HepG2 (cell line): ENCODE measurements around the gene COQ6. TPM values are rescaled to one million over a fixed set of nuclear protein-coding genes. Genes with fewer than 3 reads are reported as not detected.

Experiments
- ELF1 ChIP-seq: sonication (generic); formaldehyde crosslinking; IDR thresholded peaks from 2 replicates; pipeline ENCODE4 v1.4.0; 2020; ENCODE audit warnings: missing genetic modification reagents
- KDM2A ChIP-seq: sonication (generic); formaldehyde crosslinking; IDR thresholded peaks from 2 replicates; pipeline ENCODE4 v1.4.0; 2020; ENCODE audit warnings: low read depth, missing genetic modification reagents, borderline replicate concordance
- PHF8 ChIP-seq: sonication (generic); formaldehyde crosslinking; IDR thresholded peaks from 2 replicates; pipeline ENCODE4 v1.5.0; 2020; ENCODE audit warnings: missing genetic modification reagents
- REL ChIP-seq: sonication (generic); formaldehyde crosslinking; conservative IDR thresholded peaks from 2 replicates; pipeline ENCODE4 v1.8.0; 2022; ENCODE audit warnings: mild to moderate bottlenecking, missing genetic modification reagents, moderate library complexity
- SALL2 ChIP-seq: sonication (generic); formaldehyde crosslinking; IDR thresholded peaks from 2 replicates; pipeline ENCODE4 v1.8.1; 2023; ENCODE audit warnings: mild to moderate bottlenecking, missing genetic modification reagents, inconsistent platforms
- SPEN ChIP-seq: sonication (generic); formaldehyde crosslinking; IDR thresholded peaks from 2 replicates; pipeline ENCODE4 v1.5.1; 2020; ENCODE audit warnings: low read depth, mild to moderate bottlenecking, missing genetic modification reagents
- ZBTB21 ChIP-seq: sonication (generic); formaldehyde crosslinking; IDR thresholded peaks from 2 replicates; pipeline ENCODE4 v1.4.0; 2020; ENCODE audit warnings: missing genetic modification reagents
- ZNF224 ChIP-seq: sonication (generic); formaldehyde crosslinking; IDR thresholded peaks from 2 replicates; pipeline ENCODE4 v1.5.0; 2020; ENCODE audit warnings: mild to moderate bottlenecking, missing genetic modification reagents
- ZNF556 ChIP-seq: sonication (generic); formaldehyde crosslinking; IDR thresholded peaks from 2 replicates; pipeline ENCODE4 v1.4.0; 2020; ENCODE audit warnings: mild to moderate bottlenecking, missing genetic modification reagents, borderline replicate concordance
- ZNF672 ChIP-seq: sonication (generic); formaldehyde crosslinking; IDR thresholded peaks from 2 replicates; pipeline ENCODE4 v1.8.1; 2022; ENCODE audit warnings: missing genetic modification reagents
- ZNF674 ChIP-seq: sonication (generic); formaldehyde crosslinking; IDR thresholded peaks from 2 replicates; pipeline ENCODE4 v1.5.0; 2020; ENCODE audit warnings: low read depth, mild to moderate bottlenecking, missing genetic modification reagents
- ZNF777 ChIP-seq: sonication (generic); formaldehyde crosslinking; IDR thresholded peaks from 2 replicates; pipeline ENCODE4 v1.4.0; 2020; ENCODE audit warnings: missing genetic modification reagents
- polyA plus RNA-seq, 8 experiments: library from polyadenylated mRNA; depleted of rRNA in 3 of 8; stranded (reverse) in 7 of 8; unstranded in 1 of 8; fragments of >200 nt; fragmentation: Illumina TruSeq in 4 of 8; extraction: Trizol in 4 of 8; gene quantifications; 2 replicates each; pipeline versions ENCODE4 v1.2.1 to v1.2.3, GENCODE V29; 2011 to 2016; ENCODE audit warnings: low read depth in 4 of 8, missing spikeins in 1 of 8, mixed read lengths in 1 of 8; ENCODE audit not compliant: insufficient read depth in 1 of 8
- total RNA-seq, 5 experiments: library from RNA; depleted of rRNA; stranded (reverse); fragments of >200 nt; fragmentation: Illumina TruSeq; extraction: Trizol; gene quantifications; 2 replicates each; pipeline ENCODE4 v1.2.3, GENCODE V29; 2016; ENCODE audit warnings: low read depth in 1 of 5
- TF ChIP-seq, protein P1 (sequence below): IDR thresholded peaks from 2 replicates; pipeline ENCODE4 v1.6.1; 2016; ENCODE audit warnings: missing compliant biosample characterization, missing genetic modification reagents, borderline replicate concordance
- TF ChIP-seq, protein P2 (sequence below): sonication (generic); formaldehyde crosslinking; IDR thresholded peaks from 2 replicates; pipeline ENCODE4 v1.8.1; 2023; ENCODE audit warnings: mild to moderate bottlenecking, missing genetic modification reagents, borderline replicate concordance
- TF ChIP-seq, protein P3 (sequence below): sonication (generic); formaldehyde crosslinking; IDR thresholded peaks from 2 replicates; pipeline ENCODE4 v1.4.0; 2020; ENCODE audit warnings: missing genetic modification reagents, borderline replicate concordance
- TF ChIP-seq, protein P4 (sequence below): sonication (generic); formaldehyde crosslinking; IDR thresholded peaks from 2 replicates; pipeline ENCODE4 v1.5.0; 2020; ENCODE audit warnings: missing genetic modification reagents, mild to moderate bottlenecking, borderline replicate concordance
- TF ChIP-seq, protein P5 (sequence below), 2 experiments: sonication (generic) in 1 of 2; formaldehyde crosslinking in 1 of 2; IDR thresholded peaks; 2 replicates each; pipeline versions ENCODE4 v1.4.0 to v1.6.1; 2018 to 2020; ENCODE audit warnings: missing genetic modification reagents in 2 of 2, borderline replicate concordance in 1 of 2, low read depth in 1 of 2, mild to moderate bottlenecking in 1 of 2, missing biosample characterization in 1 of 2
- TF ChIP-seq, protein P6 (sequence below): sonication (generic); formaldehyde crosslinking; IDR thresholded peaks from 2 replicates; pipeline ENCODE4 v1.4.0; 2020; ENCODE audit warnings: missing genetic modification reagents, borderline replicate concordance
- TF ChIP-seq, protein P7 (sequence below): sonication (generic); formaldehyde crosslinking; IDR thresholded peaks from 2 replicates; pipeline ENCODE4 v1.4.0; 2020; ENCODE audit warnings: missing genetic modification reagents, low read depth, mild to moderate bottlenecking, borderline replicate concordance

COQ6 gene
- total and polyA plus RNA-seq, 2 of the 13 experiments (the other 11 are each of a cell fraction or from before 2014, with no cell fraction given) = 18.9 to 34.7 TPM

DNA sequence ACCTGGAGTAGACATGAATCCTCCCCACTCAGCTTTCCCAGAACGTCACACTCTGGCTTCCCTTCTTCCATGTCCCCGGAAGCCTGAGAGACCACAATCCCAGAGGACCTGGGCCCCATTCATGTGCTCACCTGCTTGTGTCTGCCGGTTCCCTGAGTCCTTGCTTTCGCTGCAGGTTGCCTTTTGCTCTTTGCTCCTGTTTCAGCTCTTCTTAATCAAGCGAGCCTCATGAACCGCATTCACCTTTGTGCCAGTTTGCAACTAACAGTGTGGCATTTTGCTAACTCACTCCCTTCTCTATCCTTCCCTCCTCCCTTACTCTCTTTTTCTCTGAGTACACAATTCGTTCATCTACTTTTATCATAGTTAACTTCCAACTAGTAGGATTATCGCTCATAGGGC, 45.9 kb downstream of the COQ6 start (continued):
- TF ChIP-seq, protein P1, sequence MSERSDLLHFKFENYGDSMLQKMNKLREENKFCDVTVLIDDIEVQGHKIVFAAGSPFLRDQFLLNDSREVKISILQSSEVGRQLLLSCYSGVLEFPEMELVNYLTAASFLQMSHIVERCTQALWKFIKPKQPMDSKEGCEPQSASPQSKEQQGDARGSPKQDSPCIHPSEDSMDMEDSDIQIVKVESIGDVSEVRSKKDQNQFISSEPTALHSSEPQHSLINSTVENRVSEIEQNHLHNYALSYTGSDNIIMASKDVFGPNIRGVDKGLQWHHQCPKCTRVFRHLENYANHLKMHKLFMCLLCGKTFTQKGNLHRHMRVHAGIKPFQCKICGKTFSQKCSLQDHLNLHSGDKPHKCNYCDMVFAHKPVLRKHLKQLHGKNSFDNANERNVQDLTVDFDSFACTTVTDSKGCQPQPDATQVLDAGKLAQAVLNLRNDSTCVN (CRISPR knock-in tag) = 0 out of 2 replicates have a peak, but pooled peaks have one; percentile 33
- TF ChIP-seq, protein P2, sequence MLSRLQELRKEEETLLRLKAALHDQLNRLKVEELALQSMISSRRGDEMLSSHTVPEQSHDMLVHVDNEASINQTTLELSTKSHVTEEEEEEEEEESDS (CRISPR knock-in tag) = no peak
- TF ChIP-seq REL (no peak), ZNF556 (CRISPR knock-in tag) (no peak), ZNF672 (CRISPR knock-in tag) (no peak), ELF1 (CRISPR knock-in tag) (peak; percentile 47; the same call in 1 of the 2 replicates), ZNF674 (no peak), KDM2A (CRISPR knock-in tag) (peak; percentile 49; the same call in 1 of the 2 replicates), SALL2 (no peak), ZNF777 (no peak), PHF8 (CRISPR knock-in tag) (no peak), ZNF224 (no peak), ZBTB21 (CRISPR knock-in tag) (peak; percentile 33; the same call in 1 of the 2 replicates), SPEN (no peak)
- TF ChIP-seq, protein P3, sequence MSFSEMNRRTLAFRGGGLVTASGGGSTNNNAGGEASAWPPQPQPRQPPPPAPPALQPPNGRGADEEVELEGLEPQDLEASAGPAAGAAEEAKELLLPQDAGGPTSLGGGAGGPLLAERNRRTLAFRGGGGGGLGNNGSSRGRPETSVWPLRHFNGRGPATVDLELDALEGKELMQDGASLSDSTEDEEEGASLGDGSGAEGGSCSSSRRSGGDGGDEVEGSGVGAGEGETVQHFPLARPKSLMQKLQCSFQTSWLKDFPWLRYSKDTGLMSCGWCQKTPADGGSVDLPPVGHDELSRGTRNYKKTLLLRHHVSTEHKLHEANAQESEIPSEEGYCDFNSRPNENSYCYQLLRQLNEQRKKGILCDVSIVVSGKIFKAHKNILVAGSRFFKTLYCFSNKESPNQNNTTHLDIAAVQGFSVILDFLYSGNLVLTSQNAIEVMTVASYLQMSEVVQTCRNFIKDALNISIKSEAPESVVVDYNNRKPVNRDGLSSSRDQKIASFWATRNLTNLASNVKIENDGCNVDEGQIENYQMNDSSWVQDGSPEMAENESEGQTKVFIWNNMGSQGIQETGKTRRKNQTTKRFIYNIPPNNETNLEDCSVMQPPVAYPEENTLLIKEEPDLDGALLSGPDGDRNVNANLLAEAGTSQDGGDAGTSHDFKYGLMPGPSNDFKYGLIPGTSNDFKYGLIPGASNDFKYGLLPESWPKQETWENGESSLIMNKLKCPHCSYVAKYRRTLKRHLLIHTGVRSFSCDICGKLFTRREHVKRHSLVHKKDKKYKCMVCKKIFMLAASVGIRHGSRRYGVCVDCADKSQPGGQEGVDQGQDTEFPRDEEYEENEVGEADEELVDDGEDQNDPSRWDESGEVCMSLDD (CRISPR knock-in tag) = no peak
- TF ChIP-seq, protein P4, sequence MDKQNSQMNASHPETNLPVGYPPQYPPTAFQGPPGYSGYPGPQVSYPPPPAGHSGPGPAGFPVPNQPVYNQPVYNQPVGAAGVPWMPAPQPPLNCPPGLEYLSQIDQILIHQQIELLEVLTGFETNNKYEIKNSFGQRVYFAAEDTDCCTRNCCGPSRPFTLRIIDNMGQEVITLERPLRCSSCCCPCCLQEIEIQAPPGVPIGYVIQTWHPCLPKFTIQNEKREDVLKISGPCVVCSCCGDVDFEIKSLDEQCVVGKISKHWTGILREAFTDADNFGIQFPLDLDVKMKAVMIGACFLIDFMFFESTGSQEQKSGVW (CRISPR knock-in tag) = no peak
- TF ChIP-seq, protein P5, sequence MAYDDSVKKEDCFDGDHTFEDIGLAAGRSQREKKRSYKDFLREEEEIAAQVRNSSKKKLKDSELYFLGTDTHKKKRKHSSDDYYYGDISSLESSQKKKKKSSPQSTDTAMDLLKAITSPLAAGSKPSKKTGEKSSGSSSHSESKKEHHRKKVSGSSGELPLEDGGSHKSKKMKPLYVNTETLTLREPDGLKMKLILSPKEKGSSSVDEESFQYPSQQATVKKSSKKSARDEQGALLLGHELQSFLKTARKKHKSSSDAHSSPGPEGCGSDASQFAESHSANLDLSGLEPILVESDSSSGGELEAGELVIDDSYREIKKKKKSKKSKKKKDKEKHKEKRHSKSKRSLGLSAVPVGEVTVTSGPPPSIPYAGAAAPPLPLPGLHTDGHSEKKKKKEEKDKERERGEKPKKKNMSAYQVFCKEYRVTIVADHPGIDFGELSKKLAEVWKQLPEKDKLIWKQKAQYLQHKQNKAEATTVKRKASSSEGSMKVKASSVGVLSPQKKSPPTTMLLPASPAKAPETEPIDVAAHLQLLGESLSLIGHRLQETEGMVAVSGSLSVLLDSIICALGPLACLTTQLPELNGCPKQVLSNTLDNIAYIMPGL (CRISPR knock-in tag; IDR thresholded peaks at IDR 0.05; ENCODE audit: borderline replicate concordance in 1 of 2, low read depth in 1 of 2) = peak in 1 of 2 experiments; percentile 39; a peak in 1 of 4 replicates
- TF ChIP-seq, protein P6, sequence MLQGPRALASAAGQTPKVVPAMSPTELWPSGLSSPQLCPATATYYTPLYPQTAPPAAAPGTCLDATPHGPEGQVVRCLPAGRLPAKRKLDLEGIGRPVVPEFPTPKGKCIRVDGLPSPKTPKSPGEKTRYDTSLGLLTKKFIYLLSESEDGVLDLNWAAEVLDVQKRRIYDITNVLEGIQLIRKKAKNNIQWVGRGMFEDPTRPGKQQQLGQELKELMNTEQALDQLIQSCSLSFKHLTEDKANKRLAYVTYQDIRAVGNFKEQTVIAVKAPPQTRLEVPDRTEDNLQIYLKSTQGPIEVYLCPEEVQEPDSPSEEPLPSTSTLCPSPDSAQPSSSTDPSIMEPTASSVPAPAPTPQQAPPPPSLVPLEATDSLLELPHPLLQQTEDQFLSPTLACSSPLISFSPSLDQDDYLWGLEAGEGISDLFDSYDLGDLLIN (CRISPR knock-in tag) = no peak
- TF ChIP-seq, protein P7, sequence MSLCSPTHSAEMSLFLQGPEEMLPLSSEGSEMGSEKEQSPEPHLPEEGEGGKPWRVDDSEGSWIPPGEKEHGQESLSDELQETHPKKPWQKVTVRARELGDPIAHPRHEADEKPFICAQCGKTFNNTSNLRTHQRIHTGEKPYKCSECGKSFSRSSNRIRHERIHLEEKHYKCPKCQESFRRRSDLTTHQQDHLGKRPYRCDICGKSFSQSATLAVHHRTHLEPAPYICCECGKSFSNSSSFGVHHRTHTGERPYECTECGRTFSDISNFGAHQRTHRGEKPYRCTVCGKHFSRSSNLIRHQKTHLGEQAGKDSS = peak; percentile 24; the same call in 1 of the 2 replicates
